ENCODE measurements around the gene THSD7A.

DNA sequence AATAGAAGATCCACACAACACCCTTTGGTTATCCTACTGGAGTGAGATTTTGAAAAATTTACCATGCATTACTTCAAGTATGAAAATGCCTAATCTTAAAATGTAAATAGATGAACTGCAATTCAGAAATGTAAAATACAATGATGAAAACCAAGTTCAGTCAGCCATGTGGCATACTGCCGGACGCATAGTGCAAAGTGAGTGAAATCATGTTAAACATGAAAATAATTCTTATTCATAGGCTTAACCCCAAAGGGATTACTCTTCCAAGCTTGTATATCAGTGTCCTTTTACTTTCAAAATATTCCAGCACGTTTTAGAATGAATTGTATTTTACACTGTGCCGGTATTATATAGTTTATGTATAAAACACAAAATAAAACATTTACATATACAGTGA, 99.8 kb downstream of the THSD7A start:
- no peak for TF ChIP-seq POLR2AphosphoS5 (IDR thresholded peaks at IDR 0.05; ENCODE audit: low read depth, low read length)
- no peak for TF ChIP-seq POLR2A (IDR thresholded peaks at IDR 0.05; ENCODE audit: low read depth, low read length)

Data from GM12891 (cell line).